Tibial nerve (tissue), 4 donors: Measurements from ENCODE around the gene PGAM2.

Source experiments
- CTCF ChIP-seq, 5 experiments: fragments of 200-600 bp in 3 of 5; fragments of 450-650 bp in 2 of 5; sonication (generic) in 3 of 5; IDR thresholded peaks; one replicate each; pipeline ENCODE4 v1.5.1; 2016 to 2019; ENCODE audit warnings: antibody characterized with exemption in 5 of 5, mild to moderate bottlenecking in 3 of 5, moderate library complexity in 2 of 5
- EP300 ChIP-seq, 2 donors: sonication (generic); formaldehyde crosslinking; IDR thresholded peaks; one replicate each; pipeline ENCODE4 v1.6.1; 2017; ENCODE audit warnings: antibody characterized with exemption in 2 of 2, mild to moderate bottlenecking in 1 of 2
- POLR2A ChIP-seq, 2 donors: fragments of 450-650 bp; IDR thresholded peaks; one replicate each; pipeline ENCODE4 v1.6.1; 2017; ENCODE audit warnings: antibody characterized with exemption in 2 of 2, mild to moderate bottlenecking in 2 of 2, moderate library complexity in 2 of 2

- TF ChIP-seq CTCF (IDR thresholded peaks at IDR 0.05) (no peak), POLR2A (IDR thresholded peaks at IDR 0.05) (no peak), EP300 (IDR thresholded peaks at IDR 0.05) (no peak)
Measured at GRCh38 chr7:44078521-44078920, 13.2 kb upstream of the PGAM2 start.
